NOMO-1 treated with DMSO at 0.1 percent for 48 hours (cell line): ENCODE data around the gene OPRL1.
A peak's percentile ranks its signal among the peaks of the same experiment; 100 is the strongest.

Experiments
- DNase-seq: peaks from one replicate; lab custom pipeline; 2025; ENCODE audit not compliant: unreplicated experiment; lab: John Stamatoyannopoulos, UW

OPRL1 gene

DNA sequence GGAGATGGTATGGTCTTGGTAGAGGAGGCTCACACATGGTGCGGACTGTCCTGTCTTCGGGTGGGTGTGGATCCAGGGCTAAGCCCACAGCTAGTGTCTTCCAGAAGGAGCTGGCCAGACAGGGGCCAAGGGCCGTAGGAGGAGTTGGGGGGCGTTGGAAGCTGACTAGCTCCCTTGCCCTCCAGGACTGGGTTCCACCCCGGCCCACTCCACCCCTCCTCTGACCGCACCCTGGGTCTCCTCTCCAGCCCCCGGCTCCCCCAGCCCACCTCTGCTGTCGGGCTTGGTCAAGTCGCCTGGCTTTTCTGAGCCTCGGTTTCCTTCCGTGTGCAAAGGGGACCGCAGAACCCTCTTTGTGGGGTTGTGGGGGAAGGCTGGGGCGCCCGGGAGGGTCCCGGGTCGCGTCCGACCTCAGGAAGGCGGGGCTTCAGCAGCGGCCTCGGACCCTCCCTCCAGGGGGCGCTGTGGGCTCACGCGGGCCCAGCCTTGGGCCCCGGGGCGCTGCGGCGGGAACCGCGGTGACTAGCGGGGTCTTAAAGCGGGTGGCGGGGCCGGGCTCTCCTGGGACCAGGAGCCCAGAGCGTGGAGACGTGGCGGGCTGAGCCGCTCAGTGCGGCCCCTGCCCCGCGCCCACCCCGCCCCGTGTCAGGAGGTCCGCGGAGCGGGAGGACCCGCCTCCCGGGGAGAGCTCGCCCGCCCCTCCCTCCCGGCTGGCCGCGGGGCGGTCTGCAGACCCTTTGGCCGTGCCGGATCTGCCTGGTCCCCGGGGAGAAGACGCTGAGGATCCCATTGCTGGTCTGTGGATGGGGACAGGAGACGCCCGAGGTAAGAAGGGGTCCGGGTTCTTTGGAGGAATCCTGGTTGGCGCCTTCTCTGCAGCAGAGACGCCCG, 22.1 kb downstream of the OPRL1 start:
- peak; percentile 19 for DNase-seq

DNA sequence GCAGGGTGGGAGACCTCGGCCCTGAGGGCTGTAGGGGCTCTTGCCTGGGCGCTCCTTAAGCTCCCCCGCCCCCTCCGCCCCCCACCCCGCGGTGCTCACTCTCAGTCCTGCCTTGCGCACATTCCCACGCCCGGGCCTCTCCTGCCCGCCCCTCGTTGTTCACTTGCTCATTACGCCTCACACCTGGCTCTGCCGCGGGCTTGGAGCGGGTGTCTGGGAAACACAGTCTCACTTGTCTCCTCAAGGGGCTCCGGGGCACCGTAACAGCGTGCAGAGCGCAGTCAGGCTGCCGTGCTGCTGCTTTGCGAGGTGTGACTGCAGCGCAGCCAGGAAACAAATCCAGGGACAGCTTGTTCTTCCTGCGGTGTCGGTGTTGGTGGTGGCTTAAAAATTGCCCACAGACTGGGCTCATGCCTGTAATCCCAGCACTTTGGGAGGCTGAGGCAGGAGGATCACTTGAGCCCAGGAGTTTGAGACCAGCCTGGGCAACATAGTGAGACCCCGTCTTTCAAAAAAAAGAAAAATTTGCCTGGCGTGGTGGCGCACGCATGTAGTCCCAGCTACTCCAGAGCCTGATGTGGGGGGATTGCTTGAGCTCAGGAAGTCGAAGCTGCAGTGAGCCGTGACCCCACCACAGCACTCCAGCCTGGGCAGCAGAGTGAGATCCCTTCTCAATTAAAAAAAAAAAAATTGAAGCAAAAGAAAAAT, 22.9 kb downstream of the OPRL1 start:
- DNase-seq, result no peak

DNA sequence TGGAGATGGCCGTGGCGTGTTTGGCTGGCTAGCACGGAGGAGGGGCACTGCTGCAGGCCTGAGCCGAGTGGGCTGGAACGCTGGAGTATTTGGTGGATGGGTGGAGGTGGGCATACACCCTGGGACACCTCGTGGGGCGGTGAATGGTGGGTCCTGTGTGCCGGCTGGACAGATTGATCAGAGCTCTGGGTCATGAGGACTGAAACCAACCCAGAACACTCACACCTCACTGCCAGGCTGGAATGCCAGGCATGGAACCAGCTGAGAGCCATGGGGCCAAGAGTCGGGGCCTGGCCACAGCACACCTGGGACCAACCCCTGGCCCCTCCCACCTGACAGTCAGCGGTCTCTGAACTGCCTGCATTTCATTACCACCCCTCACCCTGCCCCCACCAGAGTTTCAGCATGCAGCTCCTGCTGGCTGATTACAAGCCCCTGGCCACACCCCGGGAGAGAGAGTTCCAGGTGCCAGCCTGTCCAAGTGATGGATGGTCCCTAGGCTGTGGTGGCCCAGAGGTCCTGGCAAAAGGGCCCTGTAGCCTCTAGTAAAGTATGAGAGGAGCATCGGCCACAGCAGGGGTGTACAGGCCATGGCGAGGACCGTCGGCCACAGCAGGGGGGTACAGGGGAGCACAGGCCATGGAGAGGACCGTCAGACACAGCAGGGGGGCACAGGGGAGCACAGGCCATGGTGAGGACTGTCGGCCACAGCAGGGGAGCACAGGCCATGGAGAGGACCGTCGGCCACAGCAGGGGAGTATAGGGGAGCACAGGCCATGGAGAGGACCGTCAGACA, 24.2 kb downstream of the OPRL1 start:
- DNase-seq, result no peak

DNA sequence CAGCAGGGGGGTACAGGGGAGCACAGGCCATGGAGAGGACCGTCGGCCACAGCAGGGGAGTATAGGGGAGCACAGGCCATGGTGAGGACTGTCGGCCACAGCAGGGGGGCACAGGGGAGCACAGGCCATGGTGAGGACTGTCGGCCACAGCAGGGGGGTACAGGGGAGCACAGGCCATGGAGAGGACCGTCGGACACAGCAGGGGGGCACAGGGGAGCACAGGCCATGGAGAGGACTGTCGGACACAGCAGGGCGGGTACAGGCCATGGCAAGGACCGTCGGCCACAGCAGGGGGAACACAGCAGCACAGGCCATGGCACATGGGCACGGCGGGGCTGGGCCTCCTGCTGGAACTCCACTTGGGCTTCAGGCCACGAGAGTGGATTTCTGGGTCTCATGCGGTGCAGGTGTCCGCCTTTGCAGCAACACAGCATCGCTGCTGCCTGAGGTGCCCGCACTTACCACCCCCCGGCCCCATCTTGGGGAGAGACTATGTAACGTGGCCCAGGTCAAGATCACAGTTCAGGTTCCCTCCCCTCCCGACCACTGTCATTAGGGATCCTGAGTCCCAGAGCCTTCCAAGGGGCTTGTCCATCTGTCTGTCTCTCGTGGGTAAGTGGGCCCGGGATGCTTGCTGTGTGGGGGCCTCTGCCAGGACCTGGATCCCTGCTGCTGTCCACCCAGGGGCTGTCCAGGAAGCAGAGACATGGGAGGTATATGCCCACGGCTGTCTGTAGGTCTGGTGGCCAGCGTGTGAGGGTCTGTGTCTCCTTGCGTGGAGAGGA, 25.0 kb downstream of the OPRL1 start:
- DNase-seq, result no peak

DNA sequence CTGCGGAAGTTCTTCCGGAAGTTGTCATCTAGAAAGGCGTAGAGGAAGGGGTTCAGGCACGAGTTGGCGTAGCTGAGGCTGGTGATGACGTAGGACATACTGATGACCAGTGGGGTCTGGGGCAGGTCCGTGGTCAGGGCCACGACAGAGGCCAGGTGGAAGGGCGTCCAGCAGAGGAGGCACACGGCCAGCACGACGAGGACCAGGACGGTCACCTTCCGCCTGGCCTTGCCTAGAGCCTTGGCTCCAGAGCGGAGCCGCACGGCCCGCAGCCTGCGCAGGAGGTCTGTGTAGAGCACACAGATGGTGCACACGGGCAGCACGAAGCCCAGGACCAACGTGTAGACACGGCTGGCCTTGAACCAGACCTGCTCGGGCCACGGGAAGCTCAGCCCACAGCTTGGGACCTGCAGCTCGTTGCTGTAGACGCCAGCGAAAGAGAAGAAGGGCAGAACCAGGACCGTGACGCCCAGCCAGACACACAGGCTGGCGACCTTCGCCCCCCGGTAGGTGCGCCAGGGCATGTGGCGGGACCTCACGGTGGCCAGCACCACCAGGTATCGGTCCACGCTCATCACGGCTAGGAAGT, 26.1 kb downstream of the OPRL1 start:
- DNase-seq, result no peak

DNA sequence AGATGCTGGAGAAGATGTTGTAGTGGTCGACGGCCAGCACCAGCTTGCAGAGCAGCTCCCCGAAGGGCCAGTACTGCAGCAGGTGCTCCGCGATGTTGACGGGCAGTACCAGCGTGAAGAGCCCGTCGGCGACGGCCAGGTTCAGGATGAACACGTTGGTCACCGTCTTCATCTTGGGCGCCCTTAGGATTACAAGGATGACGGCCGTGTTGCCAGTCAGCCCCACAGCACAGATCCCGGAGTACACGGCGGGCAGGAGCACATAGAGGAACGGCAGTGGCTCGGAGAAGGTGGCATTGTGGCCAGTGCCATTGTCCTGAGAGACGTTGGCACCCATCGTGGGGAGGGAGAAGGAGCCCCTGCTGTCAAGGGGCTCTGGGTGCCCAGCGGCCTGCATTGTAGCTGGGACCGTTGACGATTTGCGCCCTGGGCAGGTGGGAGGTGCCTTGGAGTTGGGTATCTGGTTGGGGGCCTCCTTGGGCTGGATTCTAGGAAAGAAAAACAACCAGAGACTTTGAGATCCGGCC, 26.6 kb downstream of the OPRL1 start:
- DNase-seq, result no peak

DNA sequence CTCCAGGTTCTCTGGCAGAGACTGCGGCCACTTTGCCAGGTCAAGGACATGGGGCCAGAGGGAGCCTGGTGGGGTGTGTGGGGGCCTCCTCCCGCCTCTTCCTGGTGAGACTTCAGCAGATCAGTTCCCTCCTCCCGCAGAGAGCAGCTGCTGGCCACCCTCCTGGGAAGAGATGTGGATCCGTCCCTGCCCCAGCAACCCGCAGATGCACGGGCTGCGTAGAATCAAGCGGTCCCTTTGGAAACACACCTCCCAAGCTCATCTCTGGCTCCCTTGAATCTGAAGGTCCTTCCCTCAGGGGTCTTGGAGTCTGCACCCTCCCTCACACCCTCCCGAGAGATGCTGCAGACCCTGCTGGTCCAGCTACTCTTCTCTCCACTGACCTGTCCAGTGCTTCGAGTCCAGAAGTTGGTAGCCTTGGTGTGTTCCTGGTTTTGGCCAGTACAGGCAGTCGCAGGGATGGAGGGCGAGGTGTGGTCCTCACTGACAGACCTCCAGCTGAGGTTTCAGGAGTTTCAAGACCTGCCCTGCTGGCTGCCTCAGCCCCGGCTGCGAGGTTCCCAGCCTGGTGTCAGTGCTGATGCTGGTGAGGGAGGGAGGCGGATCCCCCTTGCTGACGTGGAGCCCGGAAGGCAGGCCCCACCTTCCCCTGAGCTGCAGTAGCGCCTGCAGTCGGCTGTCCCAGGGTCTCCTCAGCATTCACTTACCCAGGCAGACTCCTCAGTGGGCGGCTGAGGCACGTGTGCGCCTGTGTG, 27.3 kb downstream of the OPRL1 start, which contains the start of gene NPBWR2:
Gene NPBWR2, minus strand, starts transcription at position 585 of the 755 bp plus-strand sequence. CDS start 734 bp downstream, outside the sequence.
- DNase-seq, result peak; percentile 17

DNA sequence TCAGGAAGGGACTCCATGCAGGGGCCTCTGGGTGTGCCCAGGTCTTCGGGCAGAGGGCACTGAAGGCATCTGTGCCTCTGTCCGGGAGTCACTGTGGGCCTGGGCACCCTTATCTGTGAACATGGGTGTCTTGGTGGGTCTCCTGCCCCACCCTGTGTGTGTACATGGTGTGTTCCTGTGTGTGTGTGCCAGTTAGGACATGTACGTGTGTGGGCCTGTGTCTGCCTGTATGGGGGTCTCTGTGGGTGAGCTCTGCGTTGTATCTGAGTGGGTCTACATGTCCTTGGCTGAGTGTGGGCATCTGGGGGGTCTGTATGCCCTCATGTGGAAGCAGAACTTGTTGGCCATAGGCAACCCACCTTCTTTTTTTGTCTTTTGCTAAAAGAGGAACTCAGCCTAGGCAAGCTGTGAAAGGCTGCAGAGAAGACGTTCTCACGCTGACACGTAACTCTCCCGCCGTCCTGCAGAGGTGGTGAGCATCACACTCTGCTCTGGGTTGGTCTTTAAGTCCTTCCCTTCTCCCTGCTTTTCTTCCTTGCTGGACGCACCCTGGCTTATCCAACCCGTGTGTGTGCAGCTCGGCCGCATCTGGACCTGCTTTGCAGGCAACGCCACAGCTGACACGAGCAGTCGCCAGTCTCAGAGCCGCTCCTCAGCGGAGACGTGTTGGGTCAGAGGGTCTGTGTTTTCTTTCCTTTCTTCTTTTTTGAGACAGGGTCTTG, 28.0 kb downstream of the OPRL1 start:
- DNase-seq, result peak; percentile 83

DNA sequence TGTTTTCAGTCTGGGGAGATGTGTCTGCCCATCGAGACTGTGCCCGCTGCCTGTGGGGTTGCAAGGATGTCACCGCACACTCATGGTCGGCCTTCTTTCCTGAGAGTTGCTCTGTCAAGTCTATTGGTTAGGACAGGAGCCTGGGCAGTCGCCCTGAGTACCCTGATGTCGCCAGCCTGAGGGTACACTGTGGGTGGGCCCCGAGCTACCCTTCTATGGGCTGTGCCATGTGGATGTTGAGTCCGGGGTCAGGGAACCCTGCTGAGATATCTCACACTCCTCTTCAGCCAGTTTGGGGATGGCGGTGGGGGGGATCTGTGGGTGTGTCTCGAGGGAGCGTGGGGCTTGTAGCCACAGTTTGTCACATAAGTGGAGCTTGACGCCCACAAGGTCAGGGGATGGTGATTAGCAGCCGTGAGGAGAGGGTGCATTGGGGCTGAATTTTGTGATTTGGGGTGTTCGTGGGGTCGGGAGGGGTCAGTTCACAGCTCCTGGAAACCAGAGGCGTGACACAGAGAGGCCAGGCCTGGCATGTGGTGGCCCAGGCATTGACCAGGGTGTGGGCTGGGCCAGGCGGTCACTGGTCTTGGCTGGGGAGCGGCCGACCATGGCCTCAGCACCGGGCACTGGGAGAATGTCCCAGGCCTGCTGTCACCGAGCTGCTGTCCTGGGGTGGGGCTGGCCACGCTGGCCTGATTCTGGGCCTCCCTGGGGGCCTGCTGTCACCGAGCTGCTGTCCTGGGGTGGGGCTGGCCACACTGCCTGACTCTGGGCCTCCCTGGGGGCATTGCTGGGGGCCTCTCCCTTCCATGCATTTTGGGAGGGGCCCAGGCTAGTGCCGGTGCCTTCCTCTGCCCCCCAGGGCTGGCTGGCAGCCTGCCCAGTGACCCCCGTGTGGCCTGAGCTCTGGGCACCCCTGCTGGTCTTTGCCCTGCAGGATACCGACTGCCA, 29.1 kb downstream of the OPRL1 start:
- no peak for DNase-seq

DNA sequence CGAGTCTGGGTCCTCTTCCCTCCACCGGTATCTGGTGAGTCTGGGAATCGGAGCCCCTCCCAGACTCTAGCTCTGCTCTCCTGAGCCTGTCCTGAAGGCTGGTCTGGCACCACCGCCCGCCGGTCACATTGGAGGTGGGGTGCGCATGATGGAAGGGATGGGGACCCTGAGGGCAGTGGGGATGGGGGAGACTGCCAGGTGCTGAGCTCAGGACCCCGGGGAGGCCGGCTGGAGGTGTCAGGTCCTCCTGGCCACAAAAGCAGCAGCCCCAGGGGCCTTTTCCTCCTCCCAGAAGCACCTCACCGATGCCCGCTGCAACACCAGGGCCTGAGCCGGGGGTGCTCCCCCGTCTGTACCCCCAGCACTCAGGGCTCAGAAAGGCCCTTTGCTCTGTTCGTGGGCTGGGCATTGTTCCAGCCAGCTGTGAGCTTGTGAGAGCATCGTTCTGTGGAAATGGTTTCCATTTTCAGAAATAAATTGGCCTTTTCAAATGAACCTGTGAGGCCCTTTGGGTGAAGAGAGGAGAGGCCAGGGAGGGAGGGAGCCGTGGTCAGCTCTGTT, 30.0 kb downstream of the OPRL1 start:
- no peak for DNase-seq

DNA sequence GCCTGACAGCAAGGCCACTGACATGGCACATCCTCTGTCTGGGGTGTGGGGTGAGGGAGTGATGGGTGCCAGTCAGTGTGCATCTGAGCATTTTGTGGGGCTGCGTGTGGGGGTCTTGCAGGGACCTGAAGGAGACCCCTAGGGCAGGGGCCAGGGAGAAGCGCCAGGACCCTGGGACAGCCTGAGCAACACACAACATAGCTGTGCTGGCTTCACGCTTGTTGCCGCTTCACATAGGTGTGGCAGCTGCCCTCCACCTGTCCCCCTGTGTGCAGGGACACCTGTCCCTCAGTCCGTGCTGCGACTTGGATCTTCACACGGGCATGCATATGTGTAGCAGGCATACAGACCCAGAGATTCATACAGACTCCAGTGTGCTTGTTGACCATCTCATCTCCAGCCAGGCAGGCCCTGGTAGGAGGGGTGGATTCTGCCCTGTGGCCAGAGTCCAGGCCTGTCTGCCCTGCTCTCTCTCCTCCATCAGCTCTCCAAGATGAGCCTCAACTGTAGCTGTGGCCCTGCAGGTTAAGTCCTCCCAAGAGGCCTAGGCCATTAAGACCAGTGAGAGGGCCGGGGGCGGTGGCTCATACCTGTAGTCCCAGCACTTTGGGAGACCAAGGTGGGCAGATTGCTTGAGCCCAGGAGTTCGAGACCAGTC, 30.7 kb downstream of the OPRL1 start:
- DNase-seq, result no peak

DNA sequence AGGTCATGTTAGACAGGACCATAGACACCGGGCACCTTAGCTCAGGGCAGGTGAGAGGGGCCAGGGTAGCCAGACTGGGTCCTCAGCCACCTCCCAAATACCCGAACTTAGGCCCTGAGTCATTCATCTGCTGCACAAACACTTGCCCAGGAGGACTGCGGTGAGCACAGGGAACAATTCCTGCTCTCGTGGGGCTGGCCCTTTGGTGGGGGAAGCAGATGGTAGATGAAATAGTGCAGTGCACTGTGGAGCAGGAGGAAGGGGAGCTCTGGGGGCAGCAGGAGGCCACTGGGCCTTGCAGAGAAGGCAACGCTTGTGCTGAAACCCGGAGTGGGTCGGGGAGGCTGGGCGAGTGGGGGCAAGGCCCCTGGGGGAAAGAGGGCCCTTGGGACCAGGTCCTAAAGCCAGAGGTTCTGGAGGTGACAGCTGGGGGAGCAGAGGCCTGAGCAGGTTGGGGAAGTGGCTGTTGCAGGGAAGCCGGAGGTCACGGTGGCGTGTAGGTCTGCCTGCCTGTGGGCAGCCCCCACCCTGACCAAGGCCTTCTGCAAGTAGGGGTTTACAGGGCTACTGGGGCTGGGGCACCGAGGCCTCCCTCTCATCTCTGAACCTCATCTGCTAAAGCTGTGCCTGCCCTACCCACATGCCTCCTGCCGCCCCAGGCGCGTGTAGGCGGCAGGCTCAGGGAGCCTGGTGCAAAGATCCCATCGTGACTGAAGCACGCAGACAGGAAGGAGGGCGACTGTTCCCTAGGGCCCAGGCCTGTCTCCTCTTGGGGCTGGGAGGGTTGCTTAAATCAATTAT, 32.2 kb downstream of the OPRL1 start:
- no peak for DNase-seq

DNA sequence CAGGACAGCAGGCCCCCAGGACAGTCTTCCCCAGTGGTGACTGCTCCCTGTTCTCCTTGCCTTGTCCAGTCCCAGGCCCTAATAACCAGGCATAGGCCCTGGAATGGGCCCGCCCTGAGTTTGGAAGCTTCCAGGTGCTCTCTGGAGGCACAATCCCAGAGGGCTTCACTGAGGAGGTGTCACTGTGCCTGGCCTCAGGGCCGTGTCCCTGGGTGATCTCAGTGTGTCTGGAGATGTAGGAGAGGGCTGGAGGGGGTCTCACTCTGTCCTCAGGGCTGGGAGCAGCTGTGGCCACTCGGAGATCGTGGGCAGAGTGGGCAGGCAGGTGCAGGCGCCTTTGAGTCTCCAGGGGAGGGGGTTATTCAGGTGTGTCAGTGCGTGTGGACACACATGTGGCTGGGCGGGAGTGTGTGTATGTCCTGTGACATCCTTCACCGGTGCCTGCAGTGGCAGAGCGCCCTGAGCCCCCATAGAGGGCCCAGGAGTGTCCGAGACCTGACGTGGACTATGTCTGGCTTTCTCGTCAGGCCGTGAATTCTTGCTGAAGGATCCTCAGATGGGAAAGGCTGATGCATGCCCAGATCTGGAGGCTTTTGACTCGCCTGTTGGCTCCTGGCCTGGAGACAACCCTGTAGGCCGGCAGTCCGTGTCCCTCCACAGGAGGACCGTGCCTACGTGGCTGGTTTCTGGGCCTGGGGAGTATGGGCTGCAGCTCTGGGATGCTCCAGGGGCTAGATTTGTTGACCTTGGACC, 33.0 kb downstream of the OPRL1 start:
- DNase-seq, result no peak

DNA sequence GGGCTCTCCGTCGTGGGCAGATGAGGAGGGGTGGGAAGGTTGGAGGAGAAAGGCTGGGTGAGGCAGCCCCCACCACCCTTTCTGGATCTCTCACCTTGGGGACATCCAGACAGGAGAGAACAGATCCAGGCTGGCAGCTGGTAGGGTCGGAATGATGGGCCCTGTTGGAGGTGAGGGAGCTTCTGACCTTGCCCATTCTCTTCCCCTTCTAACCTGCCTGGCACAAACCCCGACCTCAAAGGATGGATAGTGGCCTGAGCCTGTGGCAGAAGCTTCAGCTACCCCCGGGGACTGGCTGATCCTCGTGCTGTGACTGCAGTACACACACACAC, 33.5 kb downstream of the OPRL1 start:
- DNase-seq, result no peak

DNA sequence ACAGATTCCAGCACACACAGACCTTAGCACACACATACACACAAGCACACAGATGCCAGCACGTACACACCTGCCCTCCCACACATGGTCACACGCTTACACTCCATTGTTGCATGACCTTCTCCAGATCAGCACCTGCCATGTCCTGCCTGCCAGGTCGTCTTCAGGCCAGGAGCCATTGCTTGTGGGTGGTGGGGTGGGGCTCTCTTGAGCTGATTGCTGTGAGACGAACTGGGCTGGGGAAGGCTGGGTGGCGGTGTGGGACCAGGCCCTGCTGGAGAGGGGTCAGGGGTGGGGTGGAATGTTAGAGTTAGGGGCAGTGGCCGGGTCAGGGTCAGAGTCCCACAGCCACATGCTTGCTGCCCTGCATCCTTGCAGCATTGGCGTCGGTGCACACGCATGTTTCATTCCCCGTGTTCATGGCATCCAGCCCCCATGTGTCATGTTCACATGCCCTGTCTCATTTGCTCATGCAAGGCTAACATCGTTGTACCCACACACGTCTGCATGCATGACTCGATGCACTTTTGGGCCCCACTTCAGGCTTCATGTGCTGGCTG, 34.0 kb downstream of the OPRL1 start:
- no peak for DNase-seq
